ENCODE results near the gene C5AR1. TPM values are rescaled to one million over a fixed set of nuclear protein-coding genes. Genes with fewer than 3 reads are reported as not detected.
"Not testable (repeated sequence)": the region's sequence is repeated elsewhere in the genome, so short reads cannot be mapped to it uniquely, and the experiment has no call there.

C5AR1 gene
- total RNA-seq, 1 donor from 2014 or later: 1.2 TPM

DNA sequence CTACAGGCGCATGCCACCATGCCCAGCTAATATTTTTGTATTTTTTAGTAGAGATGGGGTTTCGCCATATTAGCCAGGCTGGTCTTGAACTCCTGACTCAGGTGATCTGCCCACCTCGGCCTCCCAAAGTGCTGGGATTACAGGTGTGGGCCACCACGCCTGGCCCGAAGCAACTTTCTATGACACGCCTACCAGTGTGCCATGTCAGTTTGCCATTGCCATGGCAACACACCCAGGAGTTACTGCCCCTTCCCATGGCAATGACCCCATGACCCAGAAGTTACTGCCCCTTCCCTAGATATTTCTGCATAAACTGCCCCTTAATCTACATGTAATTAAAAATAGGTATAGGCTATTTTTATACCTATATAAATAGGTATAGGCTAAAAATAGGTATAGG, 36.4 kb downstream of the C5AR1 start:
- intact Hi-C loops (cut with micrococcal nuclease); H3K27me3 Mint-ChIP-seq (ENCODE audit: low read depth); H3K4me3 Mint-ChIP-seq (ENCODE audit: low read depth); DNase-seq (ENCODE audit: low spot score); H3K27ac Mint-ChIP-seq; H3K9me3 Mint-ChIP-seq: not testable (repeated sequence)
- H3K4me1 Mint-ChIP-seq (ENCODE audit: low read depth): peaks cover 18% of the 10 kb centered on the region
- peaks cover 16% of the 10 kb centered on the region for H3K36me3 Mint-ChIP-seq (ENCODE audit: low read depth)

DNA sequence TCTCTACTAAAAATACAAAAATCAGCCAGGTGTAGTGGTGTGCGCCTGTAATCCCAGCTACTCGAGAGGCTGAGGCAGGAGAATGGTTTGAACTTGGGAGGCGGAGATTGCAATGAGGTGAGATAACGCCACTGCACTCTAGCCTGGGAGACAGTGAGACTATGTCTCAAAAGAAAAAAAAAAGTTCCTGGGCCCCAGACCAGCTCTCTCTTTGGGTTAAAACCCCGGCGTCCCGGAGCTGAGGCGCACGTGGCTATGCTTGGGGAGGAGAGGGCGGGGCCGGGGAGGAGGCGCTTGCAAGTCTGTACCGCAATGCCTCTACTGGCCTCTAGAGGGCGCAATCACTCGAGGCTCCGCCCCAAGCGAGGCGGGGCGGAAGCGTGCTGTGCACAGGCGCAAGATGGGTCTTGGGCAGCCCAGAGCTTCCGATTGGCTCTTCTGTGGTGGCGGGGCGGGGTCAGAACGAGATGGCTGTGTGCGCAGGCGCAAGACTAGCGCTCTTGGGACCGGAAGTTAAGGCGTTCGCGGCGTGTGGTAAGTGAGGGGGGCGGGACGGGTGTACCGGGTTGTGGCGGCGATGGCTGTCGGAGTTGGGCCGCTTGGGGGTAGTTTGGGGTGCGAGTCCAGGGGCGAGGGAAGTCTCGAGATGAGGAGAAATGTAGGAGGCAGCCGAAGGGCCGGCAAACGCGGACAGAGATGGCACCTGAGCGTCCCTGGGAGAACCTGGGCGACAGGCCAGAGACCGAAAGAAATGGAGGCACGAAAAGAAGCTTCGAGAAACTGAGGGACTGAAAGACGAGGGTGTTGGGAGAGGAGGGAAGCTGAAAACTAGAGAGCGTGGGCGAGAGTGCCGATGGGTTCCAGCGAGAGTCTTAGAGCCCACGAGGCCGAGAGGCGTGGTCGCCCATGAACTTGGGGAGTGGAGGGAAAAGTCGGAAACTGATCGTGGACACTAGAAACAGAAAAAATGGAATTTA, 39.4 kb downstream of the C5AR1 start, which contains the start of gene DHX34:
Gene DHX34 (plus strand): TSS at position 497 of the 977 bp plus-strand sequence. CDS start 3,716 bp downstream, outside the sequence.
- Mint-ChIP-seq H3K9me3 (no peaks in the 10 kb centered on the region), H3K27ac (peak within 1 kb of the TSS; percentile 91), H3K27me3 (ENCODE audit: low read depth) (no peaks in the 10 kb centered on the region), H3K4me3 (ENCODE audit: low read depth) (peak within 1 kb of the TSS; percentile 91), H3K36me3 (ENCODE audit: low read depth) (peaks cover 37% of the 10 kb centered on the region), H3K4me1 (ENCODE audit: low read depth) (peaks cover 21% of the 10 kb centered on the region)
- intact Hi-C loops (cut with micrococcal nuclease): loop anchor here (2.0 kb wide), 1 partner anchor 76 kb away; no protein-coding TSS in a partner anchor
- peak; percentile 100 for DNase-seq (ENCODE audit: low spot score)

DNA sequence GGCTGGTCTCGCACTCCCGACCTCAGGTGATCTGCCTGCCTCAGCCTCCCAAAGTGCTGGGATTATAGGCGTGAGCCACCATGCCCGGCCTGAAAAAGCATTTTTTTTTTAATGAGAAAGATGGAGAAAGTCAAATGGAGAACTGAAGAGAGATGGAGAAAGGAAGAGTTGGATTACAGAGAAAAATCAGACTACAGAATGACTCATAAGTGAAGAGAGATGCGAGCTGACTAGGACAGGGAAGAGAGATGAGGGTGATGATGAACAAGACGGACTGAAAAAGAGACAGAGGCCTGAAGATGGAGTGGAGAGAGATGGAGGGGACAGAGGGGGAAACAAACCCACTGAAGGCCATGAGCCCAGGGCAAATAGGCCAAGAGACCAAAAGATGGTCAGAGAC, 41.0 kb downstream of the C5AR1 start:
- Mint-ChIP-seq H3K27me3 (ENCODE audit: low read depth) (no peaks in the 10 kb centered on the region), H3K27ac (peak overlapping the region; percentile 67), H3K4me3 (ENCODE audit: low read depth) (peak overlapping the region; percentile 50), H3K9me3 (no peaks in the 10 kb centered on the region), H3K4me1 (ENCODE audit: low read depth) (peaks cover 21% of the 10 kb centered on the region), H3K36me3 (ENCODE audit: low read depth) (peaks cover 50% of the 10 kb centered on the region)
- no peak for DNase-seq (ENCODE audit: low spot score)
- intact Hi-C loops (cut with micrococcal nuclease): no loop called here

DNA sequence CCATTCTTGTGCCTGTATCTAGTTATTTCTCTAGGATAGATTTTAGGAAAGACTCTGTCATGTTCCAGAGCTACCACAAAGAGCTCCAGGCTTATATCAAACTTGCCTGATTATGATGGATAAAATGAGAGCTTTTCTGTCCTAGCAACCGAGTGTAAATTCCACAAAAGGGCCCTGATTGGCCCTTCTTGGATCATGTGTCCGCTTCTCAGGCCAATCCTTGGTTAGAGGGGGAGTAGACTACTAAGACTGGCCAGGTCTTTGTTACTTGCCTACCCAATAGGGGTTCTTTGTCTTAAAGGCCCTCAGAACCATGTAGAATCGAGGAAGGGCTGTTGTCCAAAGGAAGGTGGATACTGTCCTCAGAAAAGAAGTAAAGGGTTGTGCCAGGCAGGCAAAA, 41.9 kb downstream of the C5AR1 start:
- Mint-ChIP-seq H3K4me3 (ENCODE audit: low read depth) (peak overlapping the region; percentile 11), H3K9me3 (no peaks in the 10 kb centered on the region), H3K4me1 (ENCODE audit: low read depth) (peaks cover 21% of the 10 kb centered on the region), H3K27ac (no peak overlapping the region), H3K36me3 (ENCODE audit: low read depth) (peaks cover 57% of the 10 kb centered on the region), H3K27me3 (ENCODE audit: low read depth) (no peaks in the 10 kb centered on the region)
- intact Hi-C loops (cut with micrococcal nuclease): no loop called here
- DNase-seq (ENCODE audit: low spot score): no peak

DNA sequence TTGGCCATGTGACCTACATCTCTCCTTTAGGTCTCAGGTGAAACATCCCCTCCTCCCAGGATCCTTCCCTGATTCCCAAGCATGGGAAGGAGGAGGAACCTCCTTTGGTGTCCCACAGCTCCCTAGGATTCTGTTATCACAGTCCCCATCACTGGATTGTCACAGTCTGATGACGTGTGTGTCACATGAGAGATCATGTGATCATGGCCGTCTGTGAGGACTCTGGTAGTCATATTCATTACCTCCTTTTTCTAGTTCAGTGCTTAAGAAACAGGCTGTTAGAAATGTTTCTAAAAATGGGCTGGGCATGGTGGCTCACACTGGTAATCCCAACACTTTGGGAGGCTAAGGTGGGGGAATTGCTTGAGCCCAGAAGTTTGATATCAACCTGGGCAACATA, 42.4 kb downstream of the C5AR1 start:
- Mint-ChIP-seq H3K4me3 (ENCODE audit: low read depth) (no peak overlapping the region), H3K27me3 (ENCODE audit: low read depth) (no peaks in the 10 kb centered on the region), H3K4me1 (ENCODE audit: low read depth) (peaks cover 21% of the 10 kb centered on the region), H3K9me3 (no peaks in the 10 kb centered on the region), H3K27ac (no peak overlapping the region), H3K36me3 (ENCODE audit: low read depth) (peaks cover 62% of the 10 kb centered on the region)
- intact Hi-C loops (cut with micrococcal nuclease): no loop called here
- DNase-seq (ENCODE audit: low spot score): no peak

DNA sequence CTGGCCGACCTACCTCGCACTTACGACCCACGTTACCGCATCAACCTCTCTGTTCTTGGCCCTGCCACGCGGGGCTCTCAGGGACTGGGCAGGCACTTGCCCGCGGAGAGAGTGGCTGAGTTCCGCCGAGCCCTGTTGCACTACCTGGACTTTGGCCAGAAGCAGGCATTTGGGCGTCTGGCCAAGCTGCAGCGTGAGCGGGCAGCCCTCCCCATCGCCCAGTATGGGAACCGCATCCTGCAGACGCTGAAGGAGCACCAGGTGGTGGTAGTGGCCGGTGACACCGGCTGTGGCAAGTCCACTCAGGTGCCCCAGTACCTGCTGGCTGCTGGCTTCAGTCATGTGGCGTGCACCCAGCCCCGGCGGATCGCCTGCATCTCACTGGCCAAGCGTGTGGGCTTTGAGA, 43.6 kb downstream of the C5AR1 start:
- Mint-ChIP-seq H3K4me1 (ENCODE audit: low read depth) (peaks cover 20% of the 10 kb centered on the region), H3K27me3 (ENCODE audit: low read depth) (no peaks in the 10 kb centered on the region), H3K36me3 (ENCODE audit: low read depth) (peaks cover 74% of the 10 kb centered on the region), H3K27ac (no peak overlapping the region), H3K4me3 (ENCODE audit: low read depth) (no peak overlapping the region), H3K9me3 (no peaks in the 10 kb centered on the region)
- intact Hi-C loops (cut with micrococcal nuclease): no loop called here
- DNase-seq (ENCODE audit: low spot score): no peak

DNA sequence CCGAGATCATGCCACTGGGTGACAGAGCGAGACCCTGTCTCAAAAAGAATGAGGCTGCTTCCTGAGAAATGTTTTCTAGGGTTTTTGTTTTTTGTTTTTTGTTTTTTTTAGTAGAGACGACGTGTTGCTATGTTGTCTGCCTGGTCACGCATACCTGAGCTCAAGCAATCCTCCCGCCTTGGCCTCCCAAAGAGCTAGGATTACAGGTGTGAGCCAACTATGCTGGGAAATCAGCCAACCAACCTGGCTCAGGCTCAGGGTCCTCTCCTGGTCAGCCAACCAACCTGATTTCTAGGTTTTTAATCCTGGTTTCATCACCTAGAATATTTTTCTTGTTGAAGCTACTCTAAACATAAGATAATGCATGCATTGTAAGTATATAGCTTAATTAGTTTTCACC, 47.2 kb downstream of the C5AR1 start:
- DNase-seq (ENCODE audit: low spot score): no peak
- Mint-ChIP-seq H3K4me1 (ENCODE audit: low read depth) (peaks cover 3% of the 10 kb centered on the region), H3K36me3 (ENCODE audit: low read depth) (peaks cover 91% of the 10 kb centered on the region), H3K27me3 (ENCODE audit: low read depth) (no peaks in the 10 kb centered on the region), H3K27ac (no peak overlapping the region), H3K9me3 (no peaks in the 10 kb centered on the region), H3K4me3 (ENCODE audit: low read depth) (no peak overlapping the region)
- intact Hi-C loops (cut with micrococcal nuclease): no loop called here

DNA sequence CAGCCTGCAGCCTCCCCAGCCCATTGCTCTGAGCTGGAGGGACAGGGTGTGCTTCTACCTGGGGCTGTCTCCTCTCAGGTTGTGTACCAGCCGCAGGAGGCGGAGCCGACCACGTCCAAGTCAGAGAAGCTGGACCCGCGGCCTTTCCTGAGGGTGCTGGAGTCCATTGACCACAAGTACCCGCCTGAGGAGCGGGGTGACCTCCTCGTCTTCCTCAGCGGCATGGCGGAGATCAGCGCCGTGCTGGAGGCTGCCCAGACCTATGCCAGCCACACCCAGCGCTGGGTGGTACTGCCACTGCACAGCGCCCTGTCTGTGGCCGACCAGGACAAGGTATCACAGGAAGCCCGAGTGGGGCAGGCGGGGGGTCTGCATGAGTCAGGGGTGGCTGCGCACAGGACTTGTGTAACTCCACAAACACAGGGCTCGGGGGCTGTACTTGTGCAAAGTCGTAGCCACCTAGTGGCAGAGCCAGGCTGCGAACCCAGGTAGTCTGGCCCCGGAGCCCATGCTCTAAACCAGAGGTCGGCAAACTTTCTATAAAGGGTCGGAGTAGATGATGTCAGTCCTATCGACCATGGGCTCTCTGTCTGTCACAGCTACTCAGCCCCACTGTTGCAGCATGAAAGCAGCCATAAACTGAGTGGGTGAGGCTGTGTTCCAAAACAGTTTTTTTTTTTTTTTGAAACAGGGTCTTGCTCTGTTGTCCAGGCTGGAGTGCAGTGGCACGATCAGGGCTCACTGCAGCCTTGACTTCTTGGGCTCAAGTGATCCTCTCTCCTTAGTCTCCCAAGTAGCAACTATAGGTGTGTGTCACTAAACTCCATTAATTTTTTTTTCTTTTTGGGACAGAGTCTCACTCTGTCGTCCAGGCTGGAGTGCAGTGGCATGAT, 48.4 kb downstream of the C5AR1 start:
- Mint-ChIP-seq H3K36me3 (ENCODE audit: low read depth) (peaks cover 86% of the 10 kb centered on the region), H3K4me3 (ENCODE audit: low read depth) (no peak overlapping the region), H3K27ac (no peak overlapping the region), H3K9me3 (no peaks in the 10 kb centered on the region), H3K4me1 (ENCODE audit: low read depth) (no peaks in the 10 kb centered on the region), H3K27me3 (ENCODE audit: low read depth) (no peaks in the 10 kb centered on the region)
- intact Hi-C loops (cut with micrococcal nuclease): no loop called here
- DNase-seq (ENCODE audit: low spot score): no peak

DNA sequence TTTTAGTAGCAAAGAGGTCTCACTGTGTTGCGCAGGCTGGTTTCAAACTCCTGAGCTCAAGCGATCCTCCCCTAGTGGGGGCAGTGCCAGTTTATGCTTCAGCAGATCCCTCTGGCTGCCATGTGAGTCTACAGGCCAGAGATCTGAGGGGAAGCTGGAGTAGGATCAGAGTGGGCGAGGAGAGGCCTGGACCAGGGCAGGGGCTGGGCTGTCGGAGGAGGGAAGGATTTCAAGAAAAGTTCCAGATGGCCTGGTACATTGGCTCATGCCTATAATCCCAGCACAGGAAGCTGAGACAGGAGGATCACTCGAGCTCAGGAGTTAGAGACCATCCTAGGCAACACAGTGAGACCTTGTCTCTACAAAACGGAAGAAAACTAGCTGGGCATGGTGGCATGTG, 49.3 kb downstream of the C5AR1 start:
- no peak overlapping the region for H3K27ac Mint-ChIP-seq
- intact Hi-C loops (cut with micrococcal nuclease): no loop called here
- H3K27me3 Mint-ChIP-seq (ENCODE audit: low read depth): no peaks in the 10 kb centered on the region
- no peaks in the 10 kb centered on the region for H3K9me3 Mint-ChIP-seq
- peaks cover 82% of the 10 kb centered on the region for H3K36me3 Mint-ChIP-seq (ENCODE audit: low read depth)
- no peak overlapping the region for H3K4me3 Mint-ChIP-seq (ENCODE audit: low read depth)
- H3K4me1 Mint-ChIP-seq (ENCODE audit: low read depth): peaks cover under 1% of the 10 kb centered on the region
- DNase-seq (ENCODE audit: low spot score): no peak

DNA sequence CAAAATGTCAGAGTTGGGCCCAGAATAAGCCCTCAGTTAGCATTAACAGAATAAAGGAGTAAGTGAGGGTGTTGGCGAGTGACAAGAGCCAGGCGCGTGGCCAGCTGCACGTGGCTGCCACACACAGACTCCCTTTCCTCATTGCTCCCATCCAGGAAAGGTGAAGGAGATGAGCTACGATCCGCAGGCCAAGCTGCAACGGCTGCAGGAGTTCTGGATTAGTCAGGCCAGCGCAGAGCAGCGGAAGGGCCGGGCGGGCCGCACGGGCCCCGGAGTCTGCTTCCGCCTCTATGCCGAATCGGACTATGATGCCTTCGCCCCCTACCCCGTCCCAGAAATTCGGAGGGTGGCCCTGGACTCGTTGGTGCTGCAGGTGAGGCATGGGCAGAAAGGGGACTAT, 52.7 kb downstream of the C5AR1 start:
- intact Hi-C loops (cut with micrococcal nuclease): no loop called here
- Mint-ChIP-seq H3K4me1 (ENCODE audit: low read depth) (peaks cover 2% of the 10 kb centered on the region), H3K27me3 (ENCODE audit: low read depth) (no peaks in the 10 kb centered on the region), H3K4me3 (ENCODE audit: low read depth) (no peak overlapping the region), H3K27ac (no peak overlapping the region), H3K9me3 (no peaks in the 10 kb centered on the region), H3K36me3 (ENCODE audit: low read depth) (peaks cover 74% of the 10 kb centered on the region)
- no peak for DNase-seq (ENCODE audit: low spot score)

DNA sequence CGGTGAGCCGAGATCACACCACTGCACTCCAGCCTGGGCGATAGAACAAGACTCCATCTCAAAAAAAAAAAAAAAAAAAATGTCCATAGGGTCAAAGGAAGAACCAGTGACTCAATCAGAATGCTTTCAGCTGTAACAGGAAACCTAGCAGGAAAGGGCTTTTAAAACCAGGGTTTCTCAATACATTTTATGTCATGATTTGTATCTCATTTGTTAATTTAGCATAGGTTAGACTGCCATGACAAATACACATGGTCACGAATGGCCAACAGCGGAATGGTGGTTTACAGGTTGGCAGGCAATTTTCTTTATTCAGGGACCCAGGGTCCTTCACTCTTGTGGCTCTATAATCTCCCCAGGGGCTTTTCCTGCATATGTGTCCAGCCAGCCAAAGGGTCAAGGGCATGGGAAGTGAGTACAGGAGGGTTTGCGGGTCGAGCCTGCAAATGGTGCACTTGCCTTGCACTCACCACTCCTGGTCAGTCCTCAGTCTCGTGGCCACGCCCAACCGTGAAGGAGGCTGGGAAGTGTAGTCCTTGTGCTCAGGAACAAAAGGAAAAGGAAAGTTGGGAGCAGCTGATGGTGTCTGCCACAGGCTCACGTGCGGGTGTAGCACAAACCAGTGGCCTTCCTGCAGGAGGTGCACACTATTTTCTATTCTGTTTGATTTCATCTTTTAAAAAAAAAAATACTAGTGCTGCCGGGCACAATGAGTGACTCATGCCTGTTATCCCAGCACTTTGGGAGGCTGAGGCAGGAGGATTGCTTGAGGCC, 54.3 kb downstream of the C5AR1 start:
- H3K27ac Mint-ChIP-seq: no peak overlapping the region
- H3K4me1 Mint-ChIP-seq (ENCODE audit: low read depth): peaks cover 2% of the 10 kb centered on the region
- no peak overlapping the region for H3K4me3 Mint-ChIP-seq (ENCODE audit: low read depth)
- peaks cover 63% of the 10 kb centered on the region for H3K36me3 Mint-ChIP-seq (ENCODE audit: low read depth)
- DNase-seq (ENCODE audit: low spot score): no peak
- no peaks in the 10 kb centered on the region for H3K9me3 Mint-ChIP-seq
- intact Hi-C loops (cut with micrococcal nuclease): no loop called here
- H3K27me3 Mint-ChIP-seq (ENCODE audit: low read depth): no peaks in the 10 kb centered on the region

DNA sequence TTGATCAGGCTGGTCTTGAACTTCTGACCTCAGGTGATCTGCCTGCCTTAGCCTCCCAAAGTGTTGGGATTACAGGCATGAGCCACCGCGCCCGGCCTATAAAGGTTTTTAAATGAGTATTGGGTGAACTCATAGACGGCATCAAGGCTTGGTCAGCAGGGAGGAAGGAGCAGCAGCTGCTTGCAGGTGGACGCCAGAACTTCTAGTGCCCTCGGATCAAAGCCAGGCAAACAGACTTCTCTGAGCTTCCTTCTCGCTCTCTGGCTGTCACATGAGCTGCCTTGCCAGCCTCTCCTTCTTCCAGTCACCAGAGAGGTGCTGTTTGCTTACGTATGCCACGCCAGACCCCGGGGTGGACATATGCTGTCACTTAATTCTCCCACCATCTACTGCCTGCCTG, 55.8 kb downstream of the C5AR1 start:
- H3K4me1 Mint-ChIP-seq (ENCODE audit: low read depth); H3K4me3 Mint-ChIP-seq (ENCODE audit: low read depth); H3K9me3 Mint-ChIP-seq; H3K27me3 Mint-ChIP-seq (ENCODE audit: low read depth); DNase-seq (ENCODE audit: low spot score); H3K27ac Mint-ChIP-seq; intact Hi-C loops (cut with micrococcal nuclease): not testable (repeated sequence)
- H3K36me3 Mint-ChIP-seq (ENCODE audit: low read depth): peaks cover 61% of the 10 kb centered on the region

All from activated T-helper 2 cell treated with anti-CD3 and anti-CD28 coated beads, Interferon-gamma antibody, Interleukin-2, Interleukin-4, amounts not matched to agents 10 μg/mL and 5 μg/mL and 100 μg/mL, durations not matched to agents 14 hours and 24 hours and 36 hours (primary cell).